Parathyroid adenoma (tissue), 2 donors: ENCODE measurements around the gene COQ9.

Experiments used
- H2AFZ ChIP-seq: fragments of 300-600 bp; sonication (generic); one replicate; pipeline ENCODE4 v1.7.0; 2017; ENCODE audit warnings: antibody characterized with exemption, mild to moderate bottlenecking
- H3K27ac ChIP-seq: fragments of 300-600 bp; sonication (generic); one replicate; pipeline ENCODE4 v1.7.0; 2017
- H3K27me3 ChIP-seq: fragments of 300-600 bp; sonication (generic); one replicate; pipeline ENCODE4 v1.7.0; 2017; ENCODE audit warnings: low read length; ENCODE audit not compliant: control insufficient read depth, insufficient read depth
- H3K36me3 ChIP-seq: fragments of 300-600 bp; sonication (generic); one replicate; pipeline ENCODE4 v1.7.0; 2017; ENCODE audit warnings: low read length; ENCODE audit not compliant: control insufficient read depth, insufficient read depth
- H3K4me1 ChIP-seq: fragments of 300-600 bp; sonication (generic); one replicate; pipeline ENCODE4 v1.7.0; 2017; ENCODE audit warnings: control low read depth
- H3K4me2 ChIP-seq: fragments of 300-600 bp; sonication (generic); one replicate; pipeline ENCODE4 v1.7.0; 2017; ENCODE audit warnings: low read length
- H3K4me3 ChIP-seq: fragments of 300-600 bp; sonication (generic); one replicate; pipeline ENCODE4 v1.7.0; 2017; ENCODE audit warnings: low read depth, low read length
- H3K79me2 ChIP-seq: fragments of 300-600 bp; sonication (generic); one replicate; pipeline ENCODE4 v1.7.0; 2017; ENCODE audit warnings: control low read depth
- H3K9ac ChIP-seq: fragments of 300-600 bp; sonication (generic); one replicate; pipeline ENCODE4 v1.7.0; 2017; ENCODE audit warnings: mild to moderate bottlenecking
- H3K9me3 ChIP-seq: fragments of 300-600 bp; sonication (generic); one replicate; pipeline ENCODE4 v1.7.0; 2017; ENCODE audit warnings: low read length; ENCODE audit not compliant: control insufficient read depth
- CTCF ChIP-seq: fragments of 300-600 bp; sonication (generic); IDR thresholded peaks from one replicate; pipeline ENCODE4 v1.7.0; 2017; ENCODE audit warnings: antibody characterized with exemption, mild to moderate bottlenecking
- donor health status: primary hyperparathyroidism.

COQ9 gene

GRCh38 chr16:57502048-57502775, 54.9 kb downstream of the COQ9 start:
- Histone ChIP-seq H2AFZ (no peak overlapping the region), H3K9me3 (no peaks in the 10 kb centered on the region), H3K4me3 (no peak overlapping the region), H3K27me3 (no peaks in the 10 kb centered on the region), H3K79me2 (no peaks in the 10 kb centered on the region), H3K36me3 (no peaks in the 10 kb centered on the region), H3K27ac (no peak overlapping the region), H3K4me1 (peaks cover 18% of the 10 kb centered on the region), H3K9ac (no peak overlapping the region), H3K4me2 (no peak overlapping the region)
- no peak for TF ChIP-seq CTCF

GRCh38 chr16:57503366-57503765, 56.1 kb downstream of the COQ9 start:
- TF ChIP-seq CTCF: no peak
- no peaks in the 10 kb centered on the region for H3K36me3 ChIP-seq
- no peaks in the 10 kb centered on the region for H3K79me2 ChIP-seq
- H3K9me3 ChIP-seq: no peaks in the 10 kb centered on the region
- no peak overlapping the region for H3K4me3 ChIP-seq
- peak overlapping the region; percentile 81 for H2AFZ ChIP-seq
- H3K27ac ChIP-seq: peak overlapping the region; percentile 3
- H3K4me2 ChIP-seq: no peak overlapping the region
- H3K9ac ChIP-seq: no peak overlapping the region
- peaks cover 18% of the 10 kb centered on the region for H3K4me1 ChIP-seq
- no peaks in the 10 kb centered on the region for H3K27me3 ChIP-seq

- Histone ChIP-seq H3K9ac (no peak overlapping the region), H3K36me3 (no peaks in the 10 kb centered on the region), H3K9me3 (no peaks in the 10 kb centered on the region), H3K4me2 (no peak overlapping the region), H3K4me1 (peaks cover 18% of the 10 kb centered on the region), H3K79me2 (no peaks in the 10 kb centered on the region), H3K27ac (peak overlapping the region; percentile 3), H3K4me3 (no peak overlapping the region), H3K27me3 (no peaks in the 10 kb centered on the region), H2AFZ (no peak overlapping the region)
- TF ChIP-seq CTCF: no peak
Observed at GRCh38 chr16:57504001-57504400, 56.7 kb downstream of the COQ9 start.

- H3K9me3 ChIP-seq: no peaks in the 10 kb centered on the region
- H3K4me2 ChIP-seq: no peak overlapping the region
- peak overlapping the region; percentile 8 for H2AFZ ChIP-seq
- no peak for TF ChIP-seq CTCF
- H3K27ac ChIP-seq: peak overlapping the region; percentile 39
- peaks cover 18% of the 10 kb centered on the region for H3K4me1 ChIP-seq
- H3K27me3 ChIP-seq: no peaks in the 10 kb centered on the region
- no peaks in the 10 kb centered on the region for H3K36me3 ChIP-seq
- no peaks in the 10 kb centered on the region for H3K79me2 ChIP-seq
- no peak overlapping the region for H3K4me3 ChIP-seq
- H3K9ac ChIP-seq: no peak overlapping the region
Observed at GRCh38 chr16:57504491-57504890, 57.2 kb downstream of the COQ9 start.

- Histone ChIP-seq H3K4me1 (peaks cover 18% of the 10 kb centered on the region), H3K27me3 (no peaks in the 10 kb centered on the region), H3K4me2 (no peak overlapping the region), H3K9me3 (no peaks in the 10 kb centered on the region), H3K9ac (no peak overlapping the region), H3K27ac (peak overlapping the region; percentile 39), H3K36me3 (no peaks in the 10 kb centered on the region), H3K79me2 (no peaks in the 10 kb centered on the region), H3K4me3 (no peak overlapping the region), H2AFZ (peak overlapping the region; percentile 15)
- no peak for TF ChIP-seq CTCF
Observed at GRCh38 chr16:57505169-57505568, 57.9 kb downstream of the COQ9 start.
